HEK293 (cell line): ENCODE measurements around the gene CAPN13.

Experiments
- CTCF ChIA-PET: fragments of 350-600 bp; formaldehyde crosslinking; extraction: SDS; loops from one replicate; lab custom pipeline; 2021; ENCODE audit warnings: antibody characterized with exemption; lab: Yijun Ruan, JAX
- POLR2A ChIA-PET: fragments of 300-600 bp; formaldehyde crosslinking; extraction: SDS; loops from one replicate; lab custom pipeline; 2020; ENCODE audit warnings: antibody characterized with exemption, inconsistent platforms; lab: Yijun Ruan, JAX
- H3K27ac ChIP-seq: fragments of 200-500 bp; sonication (Bioruptor generic); 2 replicates; pipeline ENCODE4 v1.5.1; 2014; ENCODE audit warnings: low read depth, low read length, control low read depth, inconsistent platforms; ENCODE audit errors: extremely low read depth
- H3K36me3 ChIP-seq, 2 experiments: fragments of 200-500 bp in 1 of 2; sonication (Bioruptor generic) in 1 of 2; 1 replicate in 1 of 2; 2 replicates in 1 of 2; pipeline ENCODE4 v1.5.1; 2014 to 2017; ENCODE audit warnings: inconsistent platforms in 2 of 2, low read length in 2 of 2; ENCODE audit not compliant: control insufficient read depth in 2 of 2, insufficient read depth in 1 of 2
- H3K4me1 ChIP-seq: fragments of 200-500 bp; sonication (Bioruptor generic); 2 replicates; pipeline ENCODE4 v1.5.1; 2014; ENCODE audit warnings: mild to moderate bottlenecking, low read length, inconsistent platforms; ENCODE audit not compliant: control insufficient read depth, insufficient read depth
- H3K4me3 ChIP-seq: 2 replicates; pipeline ENCODE4 v1.5.1; 2011; ENCODE audit warnings: low read depth, mild to moderate bottlenecking, control low read depth, low read length, moderate library complexity
- H3K9me3 ChIP-seq: fragments of 200-500 bp; sonication (Bioruptor generic); 2 replicates; pipeline ENCODE4 v1.5.1; 2014; ENCODE audit warnings: low read depth, low read length, inconsistent platforms; ENCODE audit not compliant: control insufficient read depth, insufficient read depth
- HOXC10 ChIP-seq: sonication (generic); formaldehyde crosslinking; IDR thresholded peaks from 2 replicates; pipeline ENCODE4 v1.8.1; 2023; ENCODE audit warnings: mild to moderate bottlenecking, missing genetic modification reagents
- HOXD13 ChIP-seq: sonication (generic); formaldehyde crosslinking; IDR thresholded peaks from 2 replicates; pipeline ENCODE4 v1.8.0; 2022; ENCODE audit warnings: missing genetic modification reagents, borderline replicate concordance
- INSM2 ChIP-seq: fragments of 450-650 bp; formaldehyde crosslinking; IDR thresholded peaks from 2 replicates; pipeline ENCODE4 v1.5.1; 2016; ENCODE audit warnings: missing biosample characterization, missing genetic modification characterization
- KLF16 ChIP-seq: fragments of 450-650 bp; formaldehyde crosslinking; IDR thresholded peaks from 2 replicates; pipeline ENCODE4 v1.5.1; 2017; ENCODE audit warnings: missing biosample characterization, missing genetic modification characterization
- KLF7 ChIP-seq: fragments of 450-650 bp; formaldehyde crosslinking; IDR thresholded peaks from 2 replicates; pipeline ENCODE4 v1.5.1; 2016; ENCODE audit warnings: missing biosample characterization, missing genetic modification characterization, borderline replicate concordance
- KLF9 ChIP-seq: fragments of 450-650 bp; formaldehyde crosslinking; IDR thresholded peaks from 2 replicates; pipeline ENCODE4 v1.5.1; 2016; ENCODE audit warnings: missing biosample characterization, missing genetic modification characterization, low read depth
- SCRT1 ChIP-seq: fragments of 450-650 bp; formaldehyde crosslinking; IDR thresholded peaks from 2 replicates; pipeline ENCODE4 v1.5.1; 2016; ENCODE audit warnings: missing biosample characterization, missing genetic modification characterization, borderline replicate concordance
- SCRT2 ChIP-seq: fragments of 450-650 bp; formaldehyde crosslinking; IDR thresholded peaks from 2 replicates; pipeline ENCODE4 v1.5.1; 2016; ENCODE audit warnings: missing biosample characterization, missing genetic modification characterization
- SP2 ChIP-seq: fragments of 450-650 bp; formaldehyde crosslinking; IDR thresholded peaks from 2 replicates; pipeline ENCODE4 v1.5.1; 2016; ENCODE audit warnings: missing biosample characterization, missing genetic modification characterization
- WT1 ChIP-seq: fragments of 450-650 bp; formaldehyde crosslinking; IDR thresholded peaks from 2 replicates; pipeline ENCODE4 v1.5.1; 2016; ENCODE audit warnings: missing biosample characterization, missing genetic modification characterization
- ZBTB20 ChIP-seq: fragments of 450-650 bp; formaldehyde crosslinking; IDR thresholded peaks from 2 replicates; pipeline ENCODE4 v1.5.1; 2016; ENCODE audit warnings: missing biosample characterization, missing genetic modification characterization
- ZBTB6 ChIP-seq: fragments of 450-650 bp; formaldehyde crosslinking; IDR thresholded peaks from 2 replicates; pipeline ENCODE4 v1.5.1; 2017; ENCODE audit warnings: missing biosample characterization, missing genetic modification characterization
- ZNF10 ChIP-seq: fragments of 450-650 bp; formaldehyde crosslinking; IDR thresholded peaks from 2 replicates; pipeline ENCODE4 v1.5.1; 2017; ENCODE audit warnings: missing biosample characterization, missing genetic modification characterization
- ZNF157 ChIP-seq: fragments of 450-650 bp; formaldehyde crosslinking; IDR thresholded peaks from 2 replicates; pipeline ENCODE4 v1.5.1; 2016; ENCODE audit warnings: missing biosample characterization, missing genetic modification characterization
- ZNF354C ChIP-seq: fragments of 450-650 bp; formaldehyde crosslinking; IDR thresholded peaks from 2 replicates; pipeline ENCODE4 v1.5.1; 2016; ENCODE audit warnings: missing biosample characterization, missing genetic modification characterization, low read depth, borderline replicate concordance
- ZNF362 ChIP-seq: fragments of 450-650 bp; formaldehyde crosslinking; IDR thresholded peaks from 2 replicates; pipeline ENCODE4 v1.5.1; 2016; ENCODE audit warnings: missing biosample characterization, missing genetic modification characterization
- ZNF391 ChIP-seq: fragments of 450-650 bp; formaldehyde crosslinking; IDR thresholded peaks from 2 replicates; pipeline ENCODE4 v1.5.1; 2016; ENCODE audit warnings: low read depth, missing biosample characterization, missing genetic modification characterization, borderline replicate concordance
- ZNF394 ChIP-seq: fragments of 450-650 bp; formaldehyde crosslinking; IDR thresholded peaks from 2 replicates; pipeline ENCODE4 v1.5.1; 2016; ENCODE audit warnings: missing biosample characterization, missing genetic modification characterization, mild to moderate bottlenecking, moderate library complexity, borderline replicate concordance
- ZNF404 ChIP-seq: fragments of 450-650 bp; formaldehyde crosslinking; IDR thresholded peaks from 2 replicates; pipeline ENCODE4 v1.5.1; 2017; ENCODE audit warnings: missing biosample characterization, missing genetic modification characterization
- ZNF449 ChIP-seq: fragments of 450-650 bp; formaldehyde crosslinking; IDR thresholded peaks from 2 replicates; pipeline ENCODE4 v1.5.1; 2017; ENCODE audit warnings: missing biosample characterization, mild to moderate bottlenecking, missing genetic modification characterization, moderate library complexity
- ZNF501 ChIP-seq: fragments of 450-650 bp; formaldehyde crosslinking; IDR thresholded peaks from 2 replicates; pipeline ENCODE4 v1.5.1; 2016; ENCODE audit warnings: missing biosample characterization, missing genetic modification characterization
- ZNF549 ChIP-seq: fragments of 450-650 bp; IDR thresholded peaks from 2 replicates; pipeline ENCODE4 v1.5.1; 2018; ENCODE audit warnings: missing biosample characterization, missing genetic modification characterization, mild to moderate bottlenecking, inconsistent platforms, moderate library complexity
- ZNF623 ChIP-seq: fragments of 450-650 bp; formaldehyde crosslinking; IDR thresholded peaks from 2 replicates; pipeline ENCODE4 v1.5.1; 2016; ENCODE audit warnings: missing biosample characterization, missing genetic modification characterization
- ZNF692 ChIP-seq: fragments of 450-650 bp; formaldehyde crosslinking; IDR thresholded peaks from 2 replicates; pipeline ENCODE4 v1.5.1; 2016; ENCODE audit warnings: missing biosample characterization, missing genetic modification characterization
- ZNF704 ChIP-seq: fragments of 450-650 bp; formaldehyde crosslinking; IDR thresholded peaks from 2 replicates; pipeline ENCODE4 v1.5.1; 2016; ENCODE audit warnings: missing biosample characterization, missing genetic modification characterization
- ZNF830 ChIP-seq: fragments of 450-650 bp; IDR thresholded peaks from 2 replicates; pipeline ENCODE4 v1.5.0; 2018; ENCODE audit warnings: missing biosample characterization, missing genetic modification characterization, low read depth, mild to moderate bottlenecking, moderate library complexity
- ZSCAN30 ChIP-seq: fragments of 450-650 bp; IDR thresholded peaks from 2 replicates; pipeline ENCODE4 v1.5.1; 2018; ENCODE audit warnings: missing biosample characterization, mild to moderate bottlenecking, missing genetic modification characterization, moderate library complexity

The CAPN13 gene

GRCh38 chr2:30693821-30694281 is 113.4 kb downstream of the CAPN13 start:
- H3K27ac ChIP-seq = no peak overlapping the region
- no peak overlapping the region for H3K4me3 ChIP-seq
- no peaks in the 10 kb centered on the region for H3K9me3 ChIP-seq
- H3K36me3 ChIP-seq = no peaks in the 10 kb centered on the region
- POLR2A ChIA-PET = no interaction called here
- TF ChIP-seq ZNF549 (tag by site-specific recombination) (no peak), KLF7 (tag by site-specific recombination) (no peak), ZBTB6 (tag by site-specific recombination) (no peak), ZNF692 (tag by site-specific recombination) (no peak), ZNF623 (tag by site-specific recombination) (no peak), ZNF10 (no peak), ZNF394 (tag by site-specific recombination) (no peak), SCRT1 (tag by site-specific recombination) (no peak), ZNF704 (tag by site-specific recombination) (no peak), KLF16 (tag by site-specific recombination) (no peak), ZNF354C (tag by site-specific recombination) (no peak), HOXC10 (CRISPR knock-in tag) (no peak), ZNF362 (no peak), ZNF157 (tag by site-specific recombination) (no peak), ZNF391 (tag by site-specific recombination) (no peak), SCRT2 (tag by site-specific recombination) (no peak), WT1 (no peak), ZNF501 (no peak)
- TF ChIP-seq, all 188 proteins: peak for 0
- H3K4me1 ChIP-seq = no peaks in the 10 kb centered on the region
- CTCF ChIA-PET = interaction anchor here (0.6 to 5.9 kb wide), 8 partner anchors 12 to 687 kb away, joined by 3 to 43 read pairs (median 4); no protein-coding TSS in a partner anchor

- no peaks in the 10 kb centered on the region for H3K4me1 ChIP-seq
- H3K36me3 ChIP-seq = no peaks in the 10 kb centered on the region
- H3K4me3 ChIP-seq = no peak overlapping the region
- ChIA-PET POLR2A (no interaction called here), CTCF (interaction anchor here (0.6 to 5.9 kb wide), 5 partner anchors 9 to 448 kb away, joined by 3 to 43 read pairs (median 3); no protein-coding TSS in a partner anchor)
- H3K27ac ChIP-seq = no peak overlapping the region
- H3K9me3 ChIP-seq = no peaks in the 10 kb centered on the region
- TF ChIP-seq ZNF449 (tag by site-specific recombination) (no peak), KLF9 (tag by site-specific recombination) (no peak), ZNF391 (tag by site-specific recombination) (no peak), ZBTB20 (tag by site-specific recombination) (no peak), SP2 (no peak), ZSCAN30 (tag by site-specific recombination) (no peak), INSM2 (tag by site-specific recombination) (no peak), ZNF362 (no peak), HOXD13 (CRISPR knock-in tag) (no peak), WT1 (no peak), ZNF830 (tag by site-specific recombination) (no peak), ZNF404 (no peak)
Measured at GRCh38 chr2:30692829-30693275, 114.4 kb downstream of the CAPN13 start.
